Ecto neural progenitor cell (in vitro differentiated cells): ENCODE data around the gene CCR8.
"Not testable (repeated sequence)": the region's sequence is repeated elsewhere in the genome, so short reads cannot be mapped to it uniquely, and the experiment has no call there.

Experiments used
- DNase-seq: peaks from one replicate; pipeline ENCODE4 v3.0.0-alpha.2; 2018; ENCODE audit warnings: low spot score

CCR8 gene

GRCh38 chr3:39315420-39315819 lies 14.1 kb upstream of the CCR8 start:
- no peak for DNase-seq

- no peak for DNase-seq
Observed at GRCh38 chr3:39317571-39318169, 11.8 kb upstream of the CCR8 start.

- no peak for DNase-seq
Observed at GRCh38 chr3:39318301-39318700, 11.2 kb upstream of the CCR8 start.

GRCh38 chr3:39319249-39319648 lies 10.3 kb upstream of the CCR8 start:
- DNase-seq: no peak

- DNase-seq: not testable (repeated sequence)
Observed at GRCh38 chr3:39321574-39321983, 7.9 kb upstream of the CCR8 start.

- not testable (repeated sequence) for DNase-seq
Observed at GRCh38 chr3:39322209-39322715, 7.2 kb upstream of the CCR8 start.

GRCh38 chr3:39322936-39323335 lies 6.6 kb upstream of the CCR8 start:
- DNase-seq: no peak

- no peak for DNase-seq
Observed at GRCh38 chr3:39323494-39323893, 6.0 kb upstream of the CCR8 start.

GRCh38 chr3:39325236-39325635 lies 4.3 kb upstream of the CCR8 start:
- no peak for DNase-seq

GRCh38 chr3:39327053-39327745 lies 2.3 kb upstream of the CCR8 start:
- no peak for DNase-seq

GRCh38 chr3:39327746-39328349 lies 1.7 kb upstream of the CCR8 start:
- no peak for DNase-seq

GRCh38 chr3:39330824-39331223 lies 1.3 kb downstream of the CCR8 start:
- no peak for DNase-seq

GRCh38 chr3:39332525-39332924 lies 3.0 kb downstream of the CCR8 start:
- no peak for DNase-seq

GRCh38 chr3:39333607-39334006 lies 4.1 kb downstream of the CCR8 start:
- no peak for DNase-seq

GRCh38 chr3:39334205-39334604 lies 4.7 kb downstream of the CCR8 start:
- DNase-seq: no peak

- no peak for DNase-seq
Observed at GRCh38 chr3:39338201-39338600, 8.7 kb downstream of the CCR8 start.

- no peak for DNase-seq
Observed at GRCh38 chr3:39339086-39339485, 9.6 kb downstream of the CCR8 start.

GRCh38 chr3:39343076-39343717 lies 13.7 kb downstream of the CCR8 start:
- no peak for DNase-seq

GRCh38 chr3:39343760-39344159 lies 14.3 kb downstream of the CCR8 start:
- no peak for DNase-seq

- DNase-seq: no peak
Observed at GRCh38 chr3:39344746-39345344, 15.3 kb downstream of the CCR8 start.

GRCh38 chr3:39346785-39347585 lies 17.5 kb downstream of the CCR8 start:
- no peak for DNase-seq

GRCh38 chr3:39347586-39347876 lies 18.0 kb downstream of the CCR8 start:
- DNase-seq: no peak
